Neural progenitor cell (in vitro differentiated cells): Measurements from ENCODE around the gene DLX1. TPM values are rescaled to one million over a fixed set of nuclear protein-coding genes. Genes with fewer than 3 reads are reported as not detected.

Experiments
- DNase-seq: peaks from one replicate; pipeline ENCODE4 v3.0.0-alpha.2; 2016; ENCODE audit warnings: low spot score
- H2AFZ ChIP-seq: fragments of 200-600 bp; sonication (generic); replicated peaks from 2 replicates; pipeline ENCODE4 v1.6.1; 2016; ENCODE audit warnings: antibody characterized with exemption
- H3F3A ChIP-seq: fragments of 200-600 bp; sonication (generic); 2 replicates; pipeline ENCODE4 v1.6.1; 2016; ENCODE audit warnings: antibody characterized with exemption, low read depth
- H3K27ac ChIP-seq: fragments of 200-600 bp; sonication (generic); 2 replicates; pipeline ENCODE4 v1.5.1; 2016; ENCODE audit warnings: mild to moderate bottlenecking
- H3K27me3 ChIP-seq: fragments of 200-600 bp; sonication (generic); 2 replicates; pipeline ENCODE4 v1.6.1; 2016; ENCODE audit warnings: mild to moderate bottlenecking, moderate library complexity
- H3K36me3 ChIP-seq: fragments of 200-600 bp; sonication (generic); 2 replicates; pipeline ENCODE4 v1.5.1; 2016
- H3K4me1 ChIP-seq: fragments of 200-600 bp; sonication (generic); 2 replicates; pipeline ENCODE4 v1.6.1; 2016; ENCODE audit warnings: mixed run types
- H3K4me2 ChIP-seq: fragments of 200-600 bp; sonication (generic); 2 replicates; pipeline ENCODE4 v1.6.1; 2016
- H3K4me3 ChIP-seq: fragments of 200-600 bp; sonication (generic); 2 replicates; pipeline ENCODE4 v1.5.1; 2016
- H3K79me2 ChIP-seq: fragments of 200-600 bp; sonication (generic); 2 replicates; pipeline ENCODE4 v1.6.1; 2016; ENCODE audit warnings: low read depth
- H3K9ac ChIP-seq: fragments of 200-600 bp; sonication (generic); 2 replicates; pipeline ENCODE4 v1.6.1; 2016
- H3K9me3 ChIP-seq: fragments of 200-600 bp; sonication (generic); 2 replicates; pipeline ENCODE4 v1.5.1; 2016; ENCODE audit warnings: low read depth
- H4K20me1 ChIP-seq: fragments of 200-600 bp; sonication (generic); 2 replicates; pipeline ENCODE4 v1.6.1; 2016; ENCODE audit warnings: low read depth
- H3K27ac Mint-ChIP-seq: 3 replicates; pipeline ENCODE4 v1.8.0; 2021; ENCODE audit warnings: mixed read lengths
- H3K27me3 Mint-ChIP-seq: 2 replicates; pipeline ENCODE4 v1.8.0; 2022; ENCODE audit warnings: low read depth, mild to moderate bottlenecking, inconsistent platforms, moderate library complexity, mixed read lengths; ENCODE audit not compliant: insufficient read depth
- H3K36me3 Mint-ChIP-seq: 3 replicates; pipeline ENCODE4 v1.8.0; 2021; ENCODE audit warnings: mixed read lengths
- H3K4me1 Mint-ChIP-seq: 3 replicates; pipeline ENCODE4 v1.8.0; 2021; ENCODE audit warnings: mixed read lengths
- H3K4me3 Mint-ChIP-seq: 3 replicates; pipeline ENCODE4 v1.8.0; 2021; ENCODE audit warnings: mild to moderate bottlenecking, moderate library complexity, mixed read lengths
- H3K9me3 Mint-ChIP-seq: 3 replicates; pipeline ENCODE4 v1.8.0; 2020; ENCODE audit warnings: mixed read lengths
- EZH2 ChIP-seq: fragments of 200-600 bp; sonication (generic); IDR thresholded peaks from 2 replicates; pipeline ENCODE4 v1.6.1; 2017; ENCODE audit warnings: antibody characterized with exemption, mild to moderate bottlenecking, moderate library complexity
- EZH2phosphoT487 ChIP-seq: fragments of 200-600 bp; sonication (generic); IDR thresholded peaks from 2 replicates; pipeline ENCODE4 v1.6.1; 2017; ENCODE audit warnings: antibody characterized with exemption
- total RNA-seq: library from RNA; depleted of rRNA; stranded (reverse); fragments of >200 nt; gene quantifications from 2 replicates; pipeline ENCODE4 v1.2.3, GENCODE V29; 2015; ENCODE audit warnings: low replicate concordance
- TF ChIP-seq, protein P1 (sequence below): fragments of 200-600 bp; sonication (generic); IDR thresholded peaks from 2 replicates; pipeline ENCODE4 v1.5.1; 2017; ENCODE audit warnings: antibody characterized with exemption, mild to moderate bottlenecking

The DLX1 gene
- total RNA-seq, 1 donor from 2014 or later, result not detected

DNA sequence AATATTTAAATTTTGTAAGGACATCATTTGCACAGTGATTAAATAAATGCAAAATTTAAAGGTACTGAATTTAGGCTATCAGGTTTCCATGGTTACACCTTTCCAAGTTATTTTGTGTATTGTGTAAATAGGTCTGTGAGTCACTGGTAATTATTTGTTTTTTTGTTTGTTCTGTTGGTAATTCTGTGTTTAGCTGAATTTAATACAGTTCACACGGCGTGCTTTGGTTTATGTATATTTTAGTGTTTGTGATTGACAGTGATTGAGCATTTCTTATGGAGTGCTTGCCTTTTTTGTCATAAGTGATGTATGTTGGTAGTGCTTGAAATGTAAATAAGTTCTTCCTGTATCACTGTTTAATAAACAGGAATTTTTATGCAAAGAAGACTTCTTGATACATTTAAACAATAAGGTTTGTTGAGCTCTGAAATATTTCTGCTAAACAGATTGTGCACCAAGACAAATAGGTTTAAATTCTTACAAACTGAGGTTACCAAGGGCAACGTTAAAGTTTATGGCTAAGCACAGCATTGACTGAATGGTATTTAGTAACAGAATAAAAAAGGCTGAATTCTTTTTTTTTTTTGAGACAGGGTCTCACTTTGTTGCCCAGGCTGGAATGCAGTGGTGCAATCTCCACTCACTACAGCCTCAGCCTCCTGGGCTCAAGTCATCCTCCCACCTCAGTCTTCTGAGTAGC is 38.3 kb upstream of the DLX1 start:
- no peak overlapping the region for H3K27ac Mint-ChIP-seq
- H3K4me1 Mint-ChIP-seq, result peaks cover 10% of the 10 kb centered on the region
- Histone ChIP-seq H3K9ac (no peak overlapping the region), H4K20me1 (no peaks in the 10 kb centered on the region), H3K4me1 (no peaks in the 10 kb centered on the region), H3K4me2 (no peak overlapping the region), H2AFZ (no peak overlapping the region), H3K27me3 (no peaks in the 10 kb centered on the region), H3K27ac (no peak overlapping the region), H3K9me3 (no peaks in the 10 kb centered on the region), H3K4me3 (no peak overlapping the region), H3K36me3 (no peaks in the 10 kb centered on the region), H3F3A (peaks cover 13% of the 10 kb centered on the region), H3K79me2 (no peaks in the 10 kb centered on the region)
- no peak for DNase-seq
- H3K27me3 Mint-ChIP-seq, result no peaks in the 10 kb centered on the region
- no peaks in the 10 kb centered on the region for H3K9me3 Mint-ChIP-seq
- no peak for TF ChIP-seq EZH2phosphoT487
- TF ChIP-seq, protein P1, sequence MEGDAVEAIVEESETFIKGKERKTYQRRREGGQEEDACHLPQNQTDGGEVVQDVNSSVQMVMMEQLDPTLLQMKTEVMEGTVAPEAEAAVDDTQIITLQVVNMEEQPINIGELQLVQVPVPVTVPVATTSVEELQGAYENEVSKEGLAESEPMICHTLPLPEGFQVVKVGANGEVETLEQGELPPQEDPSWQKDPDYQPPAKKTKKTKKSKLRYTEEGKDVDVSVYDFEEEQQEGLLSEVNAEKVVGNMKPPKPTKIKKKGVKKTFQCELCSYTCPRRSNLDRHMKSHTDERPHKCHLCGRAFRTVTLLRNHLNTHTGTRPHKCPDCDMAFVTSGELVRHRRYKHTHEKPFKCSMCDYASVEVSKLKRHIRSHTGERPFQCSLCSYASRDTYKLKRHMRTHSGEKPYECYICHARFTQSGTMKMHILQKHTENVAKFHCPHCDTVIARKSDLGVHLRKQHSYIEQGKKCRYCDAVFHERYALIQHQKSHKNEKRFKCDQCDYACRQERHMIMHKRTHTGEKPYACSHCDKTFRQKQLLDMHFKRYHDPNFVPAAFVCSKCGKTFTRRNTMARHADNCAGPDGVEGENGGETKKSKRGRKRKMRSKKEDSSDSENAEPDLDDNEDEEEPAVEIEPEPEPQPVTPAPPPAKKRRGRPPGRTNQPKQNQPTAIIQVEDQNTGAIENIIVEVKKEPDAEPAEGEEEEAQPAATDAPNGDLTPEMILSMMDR, result no peak
- no peak for TF ChIP-seq EZH2
- H3K4me3 Mint-ChIP-seq, result no peak overlapping the region
- no peaks in the 10 kb centered on the region for H3K36me3 Mint-ChIP-seq

DNA sequence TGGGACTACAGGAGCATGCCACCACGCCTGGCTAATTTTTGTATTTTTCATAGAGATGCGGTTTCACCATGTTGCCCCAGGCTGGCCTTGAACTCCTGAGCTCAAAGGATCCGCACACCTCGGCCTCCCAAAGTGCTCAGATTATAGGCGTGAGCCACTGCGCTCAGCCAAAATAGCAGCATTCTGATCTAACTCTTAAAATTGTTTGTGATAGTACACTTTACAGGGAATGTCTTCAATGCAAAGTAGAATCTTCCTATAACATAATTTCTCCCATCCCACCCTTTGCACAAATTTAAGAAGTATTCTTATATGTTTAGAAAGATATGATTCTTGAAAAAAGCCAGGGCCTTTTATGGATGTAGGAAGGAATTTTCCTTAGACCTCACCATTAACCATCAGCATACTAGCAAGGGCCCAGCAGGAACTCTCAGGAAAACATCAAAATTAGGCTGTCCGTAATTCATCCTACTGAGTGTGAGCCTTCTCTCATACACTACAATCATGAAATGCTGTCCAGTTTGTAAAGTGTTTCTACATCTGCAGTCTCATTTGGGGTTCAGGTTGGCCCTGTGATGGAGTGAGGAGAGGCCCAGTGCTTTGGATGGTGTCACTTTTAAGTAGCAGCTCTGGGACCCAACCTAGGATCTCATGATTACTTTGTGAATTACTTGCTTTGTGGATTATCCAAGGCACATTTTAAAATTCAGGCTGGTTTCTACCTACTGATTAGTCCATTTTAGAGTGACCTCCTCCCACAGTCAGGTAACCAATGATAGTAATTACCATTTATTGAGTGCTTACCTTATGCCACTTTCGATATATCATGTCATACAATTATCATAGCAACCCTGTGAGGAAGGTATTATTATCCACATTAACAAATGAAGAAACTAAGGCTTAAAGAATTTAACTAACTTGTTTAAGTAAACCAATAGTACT is 37.5 kb upstream of the DLX1 start:
- H3K36me3 ChIP-seq, result no peaks in the 10 kb centered on the region
- peaks cover 6% of the 10 kb centered on the region for H3K4me1 ChIP-seq
- TF ChIP-seq EZH2phosphoT487, result no peak
- TF ChIP-seq, protein P1, result no peak
- TF ChIP-seq EZH2, result no peak
- H4K20me1 ChIP-seq, result no peaks in the 10 kb centered on the region
- no peak overlapping the region for H3K27ac ChIP-seq
- Mint-ChIP-seq H3K4me1 (peaks cover 14% of the 10 kb centered on the region), H3K27ac (no peak overlapping the region), H3K36me3 (no peaks in the 10 kb centered on the region), H3K27me3 (no peaks in the 10 kb centered on the region), H3K4me3 (no peak overlapping the region), H3K9me3 (no peaks in the 10 kb centered on the region)
- no peak overlapping the region for H2AFZ ChIP-seq
- H3K79me2 ChIP-seq, result no peaks in the 10 kb centered on the region
- no peak overlapping the region for H3K9ac ChIP-seq
- H3F3A ChIP-seq, result peaks cover 9% of the 10 kb centered on the region
- no peaks in the 10 kb centered on the region for H3K9me3 ChIP-seq
- no peak overlapping the region for H3K4me2 ChIP-seq
- H3K4me3 ChIP-seq, result no peak overlapping the region
- no peak for DNase-seq
- no peaks in the 10 kb centered on the region for H3K27me3 ChIP-seq

DNA sequence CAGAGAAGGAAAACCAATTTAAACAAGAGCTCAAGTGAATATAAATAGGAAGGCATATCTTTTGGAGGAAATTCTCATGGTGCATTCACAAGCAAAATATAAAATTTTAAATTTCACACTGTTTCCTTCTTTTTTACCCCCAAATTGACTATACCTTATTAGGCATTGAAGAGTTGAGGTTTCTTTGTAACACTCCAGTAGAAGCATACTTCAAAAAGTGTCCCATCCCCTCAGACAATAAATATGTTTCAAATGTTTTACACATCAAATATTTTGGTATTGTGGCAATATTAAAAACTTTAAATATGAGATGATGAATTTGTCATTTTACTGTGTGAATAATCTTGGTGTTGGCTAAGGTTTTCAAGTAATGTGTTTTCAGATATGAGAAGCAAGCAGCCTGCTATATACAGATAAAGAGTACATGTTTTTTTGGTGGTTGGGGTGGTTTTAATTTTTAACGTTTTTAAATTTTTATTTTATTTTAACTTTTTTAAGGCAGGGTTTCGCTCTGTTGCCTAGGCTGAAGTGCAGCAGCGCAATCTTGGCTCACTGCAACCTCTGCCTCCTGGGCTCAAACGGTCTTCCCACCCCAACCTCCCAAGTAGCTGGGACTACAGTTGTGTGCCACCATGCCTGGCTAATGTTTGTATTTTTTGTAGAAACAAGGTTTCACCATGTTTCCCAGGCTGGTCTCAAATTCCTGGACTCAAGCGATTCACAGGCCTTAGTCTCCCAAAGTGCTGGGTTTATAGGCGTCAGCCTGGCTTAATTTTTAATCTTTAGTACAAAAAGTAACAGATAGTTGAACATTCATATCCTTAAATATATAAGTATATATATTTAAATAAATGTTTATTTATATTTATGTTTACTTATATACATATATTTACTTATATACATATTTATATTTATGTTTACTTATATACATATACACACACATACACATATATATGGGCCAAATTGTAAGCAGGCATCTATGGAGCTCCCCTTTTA is 36.5 kb upstream of the DLX1 start:
- Histone ChIP-seq H4K20me1 (no peaks in the 10 kb centered on the region), H3K9me3 (no peaks in the 10 kb centered on the region), H3K9ac (no peak overlapping the region), H3K4me3 (no peak overlapping the region), H3K4me2 (no peak overlapping the region), H3K27me3 (no peaks in the 10 kb centered on the region), H3F3A (peaks cover 4% of the 10 kb centered on the region), H2AFZ (no peak overlapping the region), H3K27ac (no peak overlapping the region), H3K4me1 (peaks cover 6% of the 10 kb centered on the region), H3K79me2 (no peaks in the 10 kb centered on the region), H3K36me3 (no peaks in the 10 kb centered on the region)
- peaks cover 20% of the 10 kb centered on the region for H3K4me1 Mint-ChIP-seq
- H3K27ac Mint-ChIP-seq, result no peak overlapping the region
- no peak for DNase-seq
- H3K4me3 Mint-ChIP-seq, result no peak overlapping the region
- H3K36me3 Mint-ChIP-seq, result no peaks in the 10 kb centered on the region
- no peak for TF ChIP-seq EZH2
- no peak for TF ChIP-seq EZH2phosphoT487
- TF ChIP-seq, protein P1, result no peak
- H3K27me3 Mint-ChIP-seq, result no peaks in the 10 kb centered on the region
- no peaks in the 10 kb centered on the region for H3K9me3 Mint-ChIP-seq
